HG03108 (cell line): ENCODE data around the gene GDPD4.

Source experiments
- ATAC-seq: cut with Tn5 transposase; IDR thresholded peaks from one replicate; pipeline ENCODE4 v1.9.1; 2021; ENCODE audit warnings: moderate library complexity; ENCODE audit not compliant: unreplicated experiment

Gene GDPD4, protein sequence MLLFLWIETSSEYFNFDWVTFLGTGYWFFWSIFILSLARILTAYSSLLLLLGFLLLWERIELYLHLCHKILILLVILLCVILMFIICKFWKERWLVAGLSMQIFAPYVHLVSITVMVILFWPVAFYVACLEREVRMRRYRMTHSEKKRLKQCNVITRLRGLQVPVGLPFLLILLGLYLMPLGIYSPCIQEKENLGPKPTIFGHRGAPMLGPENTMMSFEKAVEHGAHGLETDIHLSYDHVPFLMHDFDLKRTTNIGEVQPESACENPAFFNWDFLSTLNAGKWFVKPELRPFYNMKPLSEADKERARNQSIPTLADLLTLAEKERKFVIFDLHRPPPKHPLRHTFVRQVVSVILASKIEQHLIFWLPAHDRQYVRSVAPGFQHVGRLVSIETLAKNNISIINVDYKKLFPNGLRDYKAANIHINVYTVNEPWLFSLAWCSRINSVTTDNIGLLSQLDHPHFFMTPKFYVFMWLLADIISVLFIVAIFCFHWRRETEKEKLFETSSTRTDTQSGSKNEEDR

DNA sequence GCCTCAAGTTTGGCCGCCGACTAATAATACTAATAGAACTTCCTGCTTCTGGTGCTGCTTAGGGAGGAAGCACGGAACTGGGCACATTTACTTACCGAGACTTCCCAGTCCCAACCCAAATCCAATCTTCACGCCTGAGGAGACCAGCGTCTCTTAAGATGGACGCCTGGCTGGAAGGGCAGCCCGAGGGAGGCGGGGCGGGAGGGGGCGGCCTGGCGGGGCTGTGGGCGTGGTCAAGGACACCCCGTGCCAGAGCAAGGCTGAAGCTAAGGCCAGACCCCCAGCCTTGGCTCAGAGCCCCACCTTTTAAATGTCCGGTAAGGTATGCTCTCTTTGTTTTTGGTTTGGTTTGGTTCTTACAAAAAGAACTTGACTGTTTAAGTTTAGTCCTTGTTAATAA is at the start of gene GDPD4:
GDPD4 (minus strand) TSS at position 177 of the 400 bp plus-strand sequence. CDS start 16,549 bp downstream, outside the sequence.
- ATAC-seq = no peak

DNA sequence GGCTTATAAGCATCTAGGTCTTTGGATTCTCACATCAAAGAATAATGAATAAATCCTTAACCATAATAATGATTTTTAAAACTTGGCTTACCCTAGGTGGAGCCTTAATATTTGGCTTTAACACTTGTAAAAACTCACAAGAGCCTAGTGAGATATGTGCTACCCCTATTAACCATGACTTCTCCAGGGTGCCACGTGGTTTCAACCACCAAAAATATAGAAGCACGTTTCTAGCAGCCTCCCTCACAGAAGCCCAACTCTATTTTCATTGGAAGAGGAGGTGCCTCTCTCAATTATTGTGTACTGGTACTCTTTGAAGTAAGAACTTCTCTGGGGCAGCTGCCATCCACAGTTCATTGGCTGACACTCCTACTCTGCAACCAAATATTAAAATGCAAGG is 46.5 kb upstream of the GDPD4 start:
- ATAC-seq = no peak

DNA sequence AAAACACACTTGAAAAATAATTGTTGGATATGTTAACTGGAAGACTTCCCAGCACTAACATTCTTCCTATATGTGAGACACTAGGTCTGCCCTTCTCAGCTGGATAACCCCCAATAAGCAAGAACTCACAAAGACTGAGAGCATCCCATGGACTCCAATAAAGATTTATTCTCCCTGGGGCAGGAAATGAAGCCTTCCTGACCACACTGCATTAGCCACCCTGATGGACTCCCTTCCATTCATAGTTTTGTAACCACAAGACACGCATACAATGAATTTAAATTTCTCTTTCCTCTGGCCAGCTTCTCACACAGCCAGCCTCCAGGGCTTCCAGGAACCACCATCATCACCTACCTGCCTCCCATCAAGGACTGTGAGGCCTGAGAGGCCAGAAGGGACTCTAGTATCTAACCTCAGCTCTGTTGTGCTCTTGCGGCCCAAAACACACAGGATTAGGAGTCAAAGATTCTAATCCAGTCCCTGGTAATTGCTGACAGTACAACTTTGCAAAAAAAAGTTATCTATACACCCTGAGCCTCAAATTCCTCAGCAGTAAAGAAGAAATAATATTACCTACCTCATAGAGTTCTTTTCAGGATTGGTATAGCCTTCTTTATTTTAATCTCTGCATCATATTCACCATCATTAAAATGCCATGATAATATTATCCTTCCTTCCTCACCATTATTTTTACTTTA is 45.6 kb upstream of the GDPD4 start:
- ATAC-seq = no peak

DNA sequence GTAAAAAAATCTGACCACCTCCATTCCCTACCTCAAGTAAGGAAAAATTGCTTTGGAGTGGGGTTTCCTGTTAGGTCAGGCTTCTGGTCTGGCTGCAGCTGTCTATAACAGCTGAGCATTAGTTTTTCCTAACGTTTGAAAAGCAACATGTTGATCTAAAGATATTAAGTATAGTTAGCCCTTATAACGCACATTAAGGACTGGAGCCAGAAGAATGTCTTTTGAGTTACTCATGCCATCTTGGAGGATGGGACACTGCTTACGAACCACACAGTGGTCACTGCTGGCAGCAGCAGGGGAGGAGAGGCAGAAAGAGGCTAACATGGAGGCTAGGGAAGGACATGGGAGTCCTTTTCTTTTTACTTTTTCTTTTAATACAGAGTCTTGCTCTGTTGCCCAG is 44.1 kb upstream of the GDPD4 start:
- ATAC-seq = no peak

DNA sequence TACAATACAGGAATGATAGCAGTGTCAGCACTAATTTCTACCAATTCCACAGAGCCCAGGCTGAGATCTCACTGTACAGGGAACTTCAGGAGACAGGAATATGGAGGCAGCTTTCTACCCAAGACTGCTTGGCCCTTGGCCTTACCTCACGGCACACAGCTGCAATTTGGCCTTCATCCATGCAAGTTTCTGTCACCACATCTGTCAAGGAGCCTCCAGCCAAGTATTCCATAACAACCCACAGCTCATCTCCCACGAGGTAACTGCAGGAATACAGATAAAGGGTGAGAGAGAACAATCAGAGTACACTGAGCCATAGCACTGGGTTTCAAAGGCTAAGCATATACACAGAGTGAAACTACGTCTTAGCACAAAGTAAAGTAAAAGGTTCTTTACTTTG is 39.0 kb upstream of the GDPD4 start:
- ATAC-seq = no peak

DNA sequence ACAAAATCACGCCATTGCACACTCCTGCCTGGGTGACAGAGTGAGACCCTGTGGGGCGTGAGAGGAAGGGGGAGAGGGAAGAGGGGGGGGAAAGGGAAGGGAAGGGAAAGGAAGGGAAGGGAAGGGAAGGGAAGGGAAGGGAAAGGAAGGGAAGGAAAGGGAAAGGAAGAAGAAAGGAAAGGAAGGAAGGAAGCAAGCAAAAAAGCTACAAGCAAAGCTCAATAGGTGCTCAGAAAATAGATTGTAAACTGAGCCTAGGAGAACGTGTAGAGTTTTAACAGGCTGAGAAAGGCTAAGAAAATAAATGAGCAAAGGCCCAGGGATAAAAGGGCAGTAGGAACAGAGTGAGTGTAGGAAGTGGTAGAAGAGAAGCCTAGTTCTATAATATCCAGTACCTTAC is 30.8 kb upstream of the GDPD4 start:
- no peak for ATAC-seq

DNA sequence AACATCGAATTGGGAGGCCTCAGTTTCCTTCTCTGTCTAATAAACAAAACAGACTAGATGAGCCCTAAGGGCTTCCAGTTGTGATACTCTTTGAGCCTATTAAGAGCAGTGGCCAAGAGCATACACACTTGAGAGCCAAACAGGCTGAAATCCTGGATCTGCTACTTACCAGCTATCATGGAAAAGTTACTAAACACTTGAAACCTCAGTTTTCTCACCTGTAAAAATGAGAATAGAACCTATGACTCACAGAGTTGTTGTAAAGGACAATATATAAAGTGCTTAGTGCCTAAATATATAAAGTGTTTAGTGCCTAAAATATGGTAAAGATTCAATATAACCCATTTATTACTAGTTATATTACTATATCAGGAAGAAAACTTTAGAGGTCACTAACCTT is 23.7 kb upstream of the GDPD4 start:
- ATAC-seq = no peak

DNA sequence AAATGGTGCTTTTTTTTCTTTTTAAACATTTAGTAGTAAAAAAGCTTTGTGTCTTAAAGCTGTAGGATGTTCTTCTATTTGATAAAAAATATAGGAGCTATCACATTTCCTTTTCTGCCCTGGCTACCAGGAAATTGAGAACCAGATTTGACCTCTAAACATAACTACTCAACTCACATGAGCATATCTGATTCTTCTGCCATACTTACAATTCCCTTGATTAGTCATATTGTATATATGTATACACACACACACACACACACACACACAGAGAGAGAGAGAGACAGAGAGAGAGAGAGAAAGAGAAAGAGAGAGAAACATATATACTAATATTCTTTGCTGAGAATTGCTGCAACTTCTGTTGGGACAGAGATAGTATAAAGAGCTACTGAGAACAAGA is 23.0 kb upstream of the GDPD4 start:
- no peak for ATAC-seq

DNA sequence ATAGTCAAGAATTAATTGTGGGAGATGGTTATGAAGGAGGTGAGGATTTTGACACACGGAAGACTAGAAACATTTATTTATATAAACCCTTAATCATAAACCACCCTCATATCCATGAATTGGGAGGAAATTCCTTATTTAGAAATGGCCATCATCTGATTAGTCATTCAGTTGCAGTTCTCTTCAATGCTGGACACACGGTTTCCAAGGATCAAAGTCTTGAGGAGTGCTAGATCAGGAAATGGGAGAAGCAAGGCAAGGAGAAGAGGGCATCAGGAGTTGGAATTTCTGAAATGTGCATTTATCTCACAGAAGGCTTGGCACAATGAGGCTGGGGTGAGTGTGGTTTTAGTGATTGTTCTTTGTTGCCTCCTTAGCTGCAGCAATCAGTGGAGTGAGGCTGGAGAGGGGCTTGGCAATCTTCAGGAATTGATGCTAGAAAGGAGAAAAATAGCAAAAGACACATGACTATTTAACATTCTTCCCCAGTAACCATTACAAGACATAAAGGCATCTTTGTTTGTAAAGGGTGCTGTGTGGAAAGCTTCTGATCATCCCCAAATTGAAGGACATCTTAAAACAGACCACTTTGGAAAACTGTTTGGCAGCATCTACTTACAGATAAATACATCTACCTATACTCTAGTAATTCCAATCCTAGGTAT is 21.6 kb upstream of the GDPD4 start:
- ATAC-seq = no peak

DNA sequence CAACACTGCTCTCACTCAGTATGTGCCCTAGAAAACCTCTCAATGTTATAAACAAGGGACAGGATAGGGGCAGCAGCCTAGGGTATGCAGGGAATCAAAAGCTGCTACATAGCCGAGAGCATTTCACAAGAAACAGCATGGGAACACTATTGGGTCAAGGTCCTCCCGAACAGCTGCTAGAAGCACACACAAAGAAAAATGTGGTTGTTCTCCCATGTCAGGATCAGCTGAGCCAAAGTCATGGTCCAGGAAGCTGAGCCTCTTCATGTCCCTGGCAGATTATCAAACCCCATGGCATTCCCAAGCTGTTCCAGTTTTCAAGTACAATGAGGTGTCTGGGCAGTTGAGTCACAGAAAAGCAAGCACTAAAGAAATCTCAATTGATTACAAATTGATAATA is 21.0 kb upstream of the GDPD4 start:
- ATAC-seq = no peak

DNA sequence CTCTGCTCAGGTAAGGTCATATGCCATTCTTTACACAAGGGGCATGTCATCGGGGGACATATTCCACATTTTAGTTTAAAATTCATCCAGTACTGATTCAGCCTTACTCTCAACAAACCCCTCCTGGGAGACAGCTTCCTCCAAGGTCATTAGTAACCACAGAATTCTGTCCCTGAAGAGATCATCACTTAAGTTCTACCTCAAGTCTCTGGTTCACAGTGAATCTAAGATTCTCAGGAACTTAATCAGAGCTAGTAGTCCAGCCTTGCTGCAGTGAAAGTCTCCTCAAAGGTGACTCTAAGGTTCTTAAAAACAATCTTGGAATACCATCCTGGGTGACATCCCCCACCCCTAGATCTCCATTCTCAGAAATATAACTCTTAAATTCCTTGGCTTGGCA is 18.9 kb upstream of the GDPD4 start:
- no peak for ATAC-seq

DNA sequence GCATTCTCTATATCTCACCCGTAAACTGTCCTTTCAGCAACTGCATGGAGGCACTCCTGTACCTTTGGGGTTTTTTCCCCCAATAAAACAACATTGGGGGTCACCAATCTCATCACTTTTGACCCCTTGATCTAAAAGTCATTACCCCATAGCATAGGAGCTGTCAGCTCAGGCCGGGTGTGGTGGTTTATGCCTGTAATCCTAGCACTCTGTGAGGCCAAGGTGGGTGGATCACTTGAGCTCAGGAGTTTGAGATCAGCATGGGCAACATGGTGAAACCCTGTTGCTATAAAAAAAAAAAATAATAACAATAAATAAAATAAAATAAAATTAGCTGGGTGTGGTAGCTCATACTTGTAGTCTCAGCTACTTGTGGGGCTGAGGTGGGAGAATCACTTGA is 17.1 kb upstream of the GDPD4 start:
- no peak for ATAC-seq

DNA sequence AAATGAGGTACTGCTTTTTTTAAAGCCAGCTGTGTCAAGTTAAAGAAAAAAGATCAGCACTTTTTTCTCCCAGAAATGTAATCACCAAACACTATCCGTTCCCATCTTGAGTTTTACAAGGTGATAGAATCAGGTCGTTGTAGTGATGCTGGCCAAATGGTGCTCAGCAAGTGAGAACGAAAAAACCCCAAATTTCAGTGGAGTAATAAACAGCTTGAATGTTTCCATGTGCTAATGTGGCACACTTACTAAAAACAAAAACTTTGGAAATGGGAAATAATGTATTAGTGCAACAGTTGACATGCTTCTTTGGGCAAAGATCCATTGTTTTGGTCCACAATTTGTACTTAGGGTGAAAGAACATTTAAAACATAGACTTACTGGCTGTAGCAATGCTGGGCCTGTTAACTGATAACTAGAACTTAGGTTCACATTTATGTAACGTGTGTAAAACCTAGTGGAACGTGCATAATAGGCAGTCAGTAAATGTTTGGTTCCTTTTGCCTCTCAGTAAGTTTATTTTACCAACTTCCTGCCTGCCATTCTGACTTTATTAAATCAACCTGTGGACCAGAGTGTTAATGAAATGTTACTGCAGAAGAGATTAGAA is 15.4 kb upstream of the GDPD4 start:
- ATAC-seq = no peak

DNA sequence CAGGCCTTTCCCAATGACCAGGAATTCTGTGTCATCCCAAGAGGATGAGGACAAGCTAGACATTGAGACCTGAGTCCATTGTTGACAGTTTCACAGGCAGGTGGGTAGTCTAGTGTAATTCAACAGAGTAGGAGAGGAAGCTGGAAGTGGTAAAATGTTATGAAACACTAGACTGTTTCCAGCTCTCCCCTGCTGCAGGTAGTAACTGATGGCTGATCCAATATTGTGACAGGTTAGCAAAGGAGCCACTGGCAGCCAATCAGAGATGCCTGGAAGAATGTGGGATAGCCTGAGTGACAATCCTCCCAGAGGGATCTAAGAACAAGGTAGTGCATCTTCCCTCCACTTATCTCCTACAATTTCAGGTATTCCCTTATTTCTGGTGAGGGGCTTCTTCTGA is 10.6 kb upstream of the GDPD4 start:
- no peak for ATAC-seq

DNA sequence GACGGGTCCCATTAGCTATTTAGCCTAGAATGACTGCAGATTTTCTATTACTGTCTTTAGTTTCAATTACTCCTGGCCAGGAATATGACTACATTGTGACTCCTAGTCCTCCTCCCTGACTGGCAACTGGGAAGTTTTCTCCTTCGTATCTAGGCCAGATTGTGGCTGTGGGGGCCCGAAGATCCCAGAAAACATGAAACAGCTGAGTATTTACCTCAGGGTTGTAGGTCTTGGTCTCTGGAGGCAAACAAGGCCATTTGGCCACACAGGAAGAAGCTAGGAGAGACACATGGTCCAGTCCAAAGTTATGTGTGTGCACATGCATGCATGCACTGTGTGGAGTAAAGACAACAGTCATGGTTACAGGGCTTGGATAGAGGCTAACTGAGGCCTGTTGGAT is 10.2 kb upstream of the GDPD4 start:
- ATAC-seq = no peak

DNA sequence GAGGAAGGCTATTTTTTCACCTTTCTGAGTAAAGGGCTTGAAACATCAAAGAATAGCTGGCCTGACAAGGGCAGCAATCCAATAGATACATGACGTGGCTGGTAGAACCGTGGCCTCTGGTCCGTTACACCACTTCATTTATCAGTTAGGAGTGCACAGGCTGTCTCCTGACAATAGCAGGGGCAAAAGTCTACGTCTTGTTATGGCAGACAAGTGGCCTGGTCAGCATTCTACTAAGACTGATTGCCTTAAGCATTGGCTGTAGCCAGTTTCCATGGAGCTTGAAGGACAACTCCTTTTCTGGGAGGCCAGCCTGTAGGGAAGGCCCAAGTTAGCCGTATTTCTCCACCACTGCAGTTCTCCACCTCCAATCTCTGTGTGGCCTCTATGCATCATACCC is 9.2 kb upstream of the GDPD4 start:
- no peak for ATAC-seq

DNA sequence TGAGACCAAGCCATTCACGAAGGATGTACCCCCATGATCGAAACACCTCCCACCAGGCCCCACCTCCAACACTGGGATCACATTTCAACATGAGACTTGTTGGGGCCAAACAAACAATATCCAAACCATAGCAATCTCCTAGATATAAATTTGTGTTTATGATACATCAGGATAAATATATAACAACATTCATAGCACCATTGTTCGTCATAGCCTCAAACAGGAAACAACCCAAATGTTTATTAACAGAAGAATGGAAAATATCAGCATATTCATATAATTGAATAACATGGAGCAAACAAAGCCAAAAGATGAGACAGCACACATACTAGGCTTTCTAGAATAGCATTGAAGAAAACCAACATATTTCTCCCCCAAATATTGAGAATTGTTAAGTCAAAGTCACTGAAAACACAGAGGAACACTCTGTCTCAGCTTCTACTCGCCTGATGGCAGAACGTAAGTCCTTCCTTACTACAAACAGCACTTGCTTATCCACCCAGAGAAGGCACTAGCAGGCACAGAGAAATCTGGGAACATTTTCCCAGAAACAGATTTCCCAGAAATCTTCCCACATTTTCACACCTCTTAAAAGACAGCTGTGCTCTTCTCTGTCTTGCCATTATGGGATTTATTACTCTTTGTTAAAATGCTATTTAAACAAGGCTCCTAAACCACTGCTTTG is 8.1 kb upstream of the GDPD4 start:
- no peak for ATAC-seq

DNA sequence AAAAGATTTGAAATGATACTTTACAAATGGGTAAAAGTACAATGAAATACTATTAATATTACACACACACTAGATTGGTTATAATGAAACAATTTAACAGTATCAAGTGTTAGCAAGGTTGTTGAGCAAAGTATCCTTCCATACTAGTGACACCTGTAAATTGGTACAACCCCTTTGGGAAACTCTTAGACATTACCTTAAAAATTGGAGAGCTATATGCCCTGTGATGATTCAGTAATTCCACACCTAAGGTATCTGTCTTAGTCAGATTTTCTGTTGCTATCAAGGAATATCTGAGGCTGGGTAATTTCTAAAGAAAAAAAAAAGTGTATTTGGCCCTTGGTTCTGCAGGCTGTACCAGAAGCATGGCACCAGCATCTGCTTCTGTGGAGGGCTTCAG is 7.4 kb upstream of the GDPD4 start:
- ATAC-seq = no peak

DNA sequence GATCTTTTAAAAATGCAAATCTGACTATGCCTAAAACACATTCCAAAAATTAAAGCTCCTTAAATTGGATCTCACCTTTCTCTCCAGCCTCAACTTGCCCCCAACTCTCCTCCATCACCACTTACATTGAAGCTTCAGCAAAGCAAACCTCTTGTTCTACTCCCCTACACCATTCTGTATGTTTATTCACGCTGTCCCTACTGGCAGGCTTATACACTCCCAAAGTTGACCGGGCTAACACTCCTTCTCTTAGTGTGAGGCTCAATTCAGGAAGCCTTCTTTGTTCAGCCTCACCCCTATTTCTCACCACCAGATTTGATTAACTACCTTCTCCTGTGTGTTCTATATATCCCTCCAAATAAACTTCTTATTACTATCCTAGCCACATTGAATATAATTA is 1.8 kb upstream of the GDPD4 start:
- ATAC-seq = no peak

DNA sequence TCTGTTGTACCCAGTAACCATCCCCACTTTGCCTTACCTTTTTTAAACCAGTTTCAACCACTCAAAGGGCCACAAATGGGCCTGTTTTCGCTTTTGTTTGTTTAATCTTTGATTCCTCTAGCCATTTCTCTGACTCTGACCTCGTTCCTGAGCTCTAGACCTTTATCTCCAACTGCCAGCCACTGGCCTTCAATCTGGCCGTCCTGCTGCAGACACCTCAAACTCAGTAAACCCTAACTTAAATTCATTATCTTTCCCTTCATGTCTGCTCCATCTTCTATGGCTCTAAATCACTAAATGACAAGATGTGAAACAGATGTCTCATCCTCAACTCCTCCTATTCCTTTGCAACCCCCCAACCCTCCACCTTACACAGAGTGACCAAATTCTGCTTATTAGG is 1.3 kb upstream of the GDPD4 start:
- ATAC-seq = no peak

DNA sequence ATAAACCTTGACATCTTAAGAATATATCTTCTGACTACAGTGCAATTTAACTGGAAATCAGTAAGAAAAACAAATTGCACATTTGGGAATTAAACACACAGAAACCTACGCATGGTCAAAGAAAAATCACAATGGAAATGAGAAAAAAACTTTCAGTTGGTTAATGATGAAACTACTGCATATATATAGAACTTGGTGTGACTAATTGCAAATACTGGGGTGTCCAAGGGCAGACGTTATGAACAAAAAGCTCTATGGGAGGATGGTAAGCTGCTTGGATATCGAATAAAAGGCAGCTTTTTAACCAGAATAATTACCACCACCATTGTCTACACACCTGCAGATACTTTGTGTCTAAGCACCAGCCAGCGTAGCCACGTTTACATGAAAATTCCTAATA is 791 bp downstream of the GDPD4 start:
- ATAC-seq = no peak
